LHCN-M2 (cell line): ENCODE results near the gene DRAM2. TPM values are rescaled to one million over a fixed set of nuclear protein-coding genes. Genes with fewer than 3 reads are reported as not detected.

Experiments
- DNase-seq: peaks from one replicate; pipeline ENCODE4 v3.0.0-alpha.2; 2012; ENCODE audit warnings: low read depth
- polyA plus RNA-seq: library from polyadenylated mRNA; unstranded; fragments of >200 nt; gene quantifications from one replicate; pipeline ENCODE4 v1.2.1, GENCODE V29; 2012; ENCODE audit warnings: missing spikeins
- total RNA-seq: library from RNA; depleted of rRNA; stranded (reverse); fragments of >200 nt; gene quantifications from 2 replicates; pipeline ENCODE4 v1.2.3, GENCODE V29; 2014; rRNA removed

DRAM2 gene
- total RNA-seq = 31.9 and 49.5 TPM in 2 replicates
- 19.7 TPM for polyA plus RNA-seq

DNA sequence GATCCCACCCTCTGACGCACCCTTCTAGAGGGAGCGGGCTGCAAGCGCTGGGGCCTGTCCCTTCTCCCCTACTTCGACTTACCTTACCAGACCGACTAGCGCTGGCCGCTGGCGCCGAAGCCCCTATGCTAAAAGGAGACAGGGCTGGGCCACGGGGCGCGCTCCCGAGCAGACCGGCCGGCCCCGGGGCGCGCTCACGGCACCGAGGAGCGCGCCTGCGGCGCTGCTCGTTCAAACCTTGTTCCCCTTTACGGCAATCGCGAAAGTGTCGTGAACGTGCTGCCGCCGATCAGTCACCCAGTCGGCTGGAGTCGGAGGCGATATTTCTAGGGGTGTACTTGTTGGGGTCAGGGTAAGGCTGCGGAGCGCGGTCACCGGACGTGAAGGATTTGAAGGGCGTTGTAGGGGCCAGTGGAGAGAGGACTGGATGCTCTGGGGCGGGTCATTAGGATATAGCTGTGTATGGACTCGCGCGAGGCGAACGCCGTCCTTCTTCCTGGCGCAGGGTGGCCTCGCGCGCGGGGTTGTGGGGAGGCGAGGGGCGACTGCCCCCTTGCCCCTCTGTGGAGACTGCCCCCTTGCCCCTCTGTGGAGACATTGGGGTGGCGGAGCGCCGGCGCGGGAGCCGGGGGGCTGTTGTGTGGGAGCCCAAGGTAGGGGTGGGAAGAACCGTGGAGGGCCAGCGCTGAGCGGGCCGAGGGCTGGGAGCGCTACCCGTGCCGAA is at the start of gene DRAM2, which contains the start of gene CEPT1:
Gene DRAM2 (minus strand): TSS at position 138 of the 724 bp plus-strand sequence. CDS start 8,539 bp downstream, outside the sequence.
Gene CEPT1 (plus strand): TSS at position 268 of the 724 bp plus-strand sequence. CDS start 7,492 bp downstream, outside the sequence.
- peak; percentile 94 for DNase-seq

DNA sequence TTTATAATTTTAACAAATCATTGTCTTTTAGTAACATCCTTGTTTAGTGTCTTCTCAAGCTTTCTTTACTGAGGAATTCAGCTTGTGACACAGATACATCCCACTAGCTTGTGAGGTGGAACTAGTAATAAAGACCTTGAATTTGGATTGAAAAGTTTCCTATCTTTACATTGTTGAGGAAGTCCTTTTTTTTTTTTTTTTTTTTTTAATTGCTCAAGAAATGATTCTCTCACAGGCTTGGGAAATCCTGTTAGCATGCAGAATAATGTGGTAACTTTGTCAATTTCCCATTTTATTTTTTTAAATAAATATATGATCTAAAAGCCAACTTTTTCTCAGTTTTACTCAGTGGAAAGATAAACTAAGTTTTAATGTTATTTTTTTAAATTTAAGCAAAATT is 44.8 kb upstream of the DRAM2 start:
- DNase-seq = no peak

DNA sequence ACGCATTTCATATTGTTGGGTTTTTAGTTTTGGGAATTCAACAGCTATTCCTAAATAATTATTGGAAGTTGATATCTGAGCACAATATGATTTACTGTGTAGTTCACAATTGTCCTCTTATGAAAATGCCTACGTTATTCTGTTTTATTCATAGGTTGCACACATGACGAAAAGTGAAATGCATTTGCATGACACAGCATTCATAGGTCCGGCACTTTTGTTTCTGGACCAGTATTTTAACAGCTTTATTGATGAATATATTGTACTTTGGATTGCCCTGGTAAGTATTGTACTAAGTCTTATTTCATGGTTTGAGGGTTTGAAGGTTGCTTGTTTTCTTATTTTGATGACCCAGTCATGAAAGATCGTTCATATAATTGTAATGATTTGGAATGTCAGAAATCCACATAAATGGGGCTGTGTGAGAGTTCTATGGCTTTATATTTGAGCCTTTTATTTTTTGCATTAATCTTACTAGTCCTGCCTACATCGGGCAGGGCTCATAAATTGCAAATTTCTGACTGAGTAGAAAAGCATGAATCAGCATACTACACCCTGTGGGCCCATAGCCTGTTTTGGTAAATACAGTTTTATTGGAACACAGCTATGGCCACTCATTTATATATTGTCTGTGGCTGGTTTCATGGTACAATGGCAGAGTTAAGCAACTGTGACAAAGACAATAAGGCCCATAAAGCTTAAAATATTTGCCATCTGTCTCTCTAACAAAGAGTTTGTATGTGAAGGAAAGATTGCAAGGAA is 43.6 kb upstream of the DRAM2 start:
- no peak for DNase-seq

DNA sequence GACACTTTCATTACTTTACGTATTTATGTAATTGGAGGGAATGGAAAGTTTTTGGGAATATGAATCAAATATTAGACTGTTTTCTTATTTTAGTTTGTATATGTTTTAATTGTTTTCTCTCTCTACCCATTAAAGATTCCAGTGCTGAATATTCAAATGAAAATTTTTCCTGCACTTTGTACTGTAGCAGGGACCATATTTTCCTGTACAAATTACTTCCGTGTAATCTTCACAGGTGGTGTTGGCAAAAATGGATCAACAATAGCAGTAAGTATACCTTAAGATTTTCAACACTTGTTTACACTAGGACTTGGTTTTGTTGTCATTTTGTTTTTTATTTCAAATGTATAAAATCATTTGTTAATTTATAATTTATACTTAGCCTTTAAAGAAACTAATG is 42.2 kb upstream of the DRAM2 start:
- no peak for DNase-seq

DNA sequence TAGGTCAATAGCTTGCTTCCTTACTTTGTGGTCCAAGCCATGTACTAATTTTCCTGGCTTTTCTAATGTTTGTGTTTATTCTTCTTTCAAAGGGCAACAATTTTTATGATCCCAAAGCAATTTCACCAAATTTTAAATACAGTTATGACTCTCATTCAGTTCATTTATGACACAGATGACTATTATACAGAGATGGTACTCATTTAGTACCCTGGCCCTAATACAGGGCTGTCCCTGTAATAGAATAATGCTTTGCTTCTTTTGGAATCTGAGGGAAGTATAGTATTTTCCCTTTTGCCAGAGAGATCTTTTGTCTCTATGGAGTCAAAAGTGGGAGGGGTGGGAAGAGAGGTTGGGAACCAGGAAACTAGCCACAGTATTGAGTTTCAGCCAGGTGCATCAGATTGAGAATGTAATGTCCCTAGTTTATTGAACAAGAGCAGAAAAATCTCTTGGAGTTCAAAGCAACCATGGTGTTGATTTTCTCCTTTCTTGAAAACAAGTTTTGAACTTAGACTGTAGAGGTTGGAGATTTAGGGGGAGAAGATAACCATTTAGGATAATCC is 40.2 kb upstream of the DRAM2 start:
- DNase-seq = no peak

DNA sequence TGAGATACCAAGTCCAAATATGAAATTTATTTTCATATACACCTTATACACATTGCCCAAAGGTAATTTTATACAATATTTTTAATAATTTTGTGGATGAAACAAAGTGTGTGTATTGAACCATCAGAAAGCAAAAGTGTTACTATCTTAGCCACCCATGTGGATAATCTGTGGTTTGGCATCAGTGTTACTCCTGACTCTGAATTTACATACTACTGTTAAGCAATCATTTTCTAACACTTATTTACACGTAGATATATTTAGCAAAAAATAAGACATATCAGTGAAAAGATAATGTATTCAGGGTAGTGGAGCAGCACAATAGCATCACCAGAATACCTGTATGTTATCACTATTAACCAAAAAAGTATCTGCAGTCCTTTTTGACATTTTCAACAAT is 36.8 kb upstream of the DRAM2 start:
- no peak for DNase-seq

DNA sequence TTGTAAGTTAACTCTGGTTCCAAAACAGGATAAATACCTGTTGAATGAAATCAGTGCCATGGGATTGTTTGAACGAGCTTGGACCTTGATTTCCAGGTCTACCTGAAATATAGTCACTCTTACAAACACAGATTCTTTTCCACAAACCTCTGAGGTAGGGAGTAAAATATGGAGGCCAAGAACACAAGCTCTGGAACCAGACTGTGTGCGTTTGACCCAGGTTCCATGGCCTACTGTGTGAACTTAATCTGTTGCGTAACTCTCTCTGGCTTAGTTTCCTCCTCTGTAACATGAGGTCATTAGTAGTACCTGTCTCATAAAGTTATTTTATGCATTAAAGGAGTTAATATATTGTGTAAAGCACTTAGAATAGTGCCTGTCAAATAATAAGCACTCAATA is 35.5 kb upstream of the DRAM2 start:
- DNase-seq = no peak

DNA sequence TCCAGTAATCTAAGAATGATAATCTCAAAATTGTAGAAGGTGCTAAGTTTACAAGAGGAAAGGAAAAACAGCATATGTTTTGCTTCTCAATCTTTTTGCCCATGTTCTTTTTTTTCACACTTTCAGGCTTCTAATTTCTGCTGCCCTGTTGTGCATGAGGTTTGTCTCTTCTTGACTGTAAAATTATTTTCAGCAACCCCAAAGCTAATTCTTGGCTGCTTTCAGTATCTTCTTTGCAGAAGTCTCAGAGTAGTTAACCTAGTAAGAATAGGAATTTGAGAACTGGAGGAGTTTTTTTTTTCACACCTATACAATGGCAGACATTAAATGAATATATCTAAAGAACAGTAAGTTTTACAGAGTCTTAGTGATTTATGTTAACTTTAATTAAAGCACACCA is 34.2 kb upstream of the DRAM2 start:
- no peak for DNase-seq

DNA sequence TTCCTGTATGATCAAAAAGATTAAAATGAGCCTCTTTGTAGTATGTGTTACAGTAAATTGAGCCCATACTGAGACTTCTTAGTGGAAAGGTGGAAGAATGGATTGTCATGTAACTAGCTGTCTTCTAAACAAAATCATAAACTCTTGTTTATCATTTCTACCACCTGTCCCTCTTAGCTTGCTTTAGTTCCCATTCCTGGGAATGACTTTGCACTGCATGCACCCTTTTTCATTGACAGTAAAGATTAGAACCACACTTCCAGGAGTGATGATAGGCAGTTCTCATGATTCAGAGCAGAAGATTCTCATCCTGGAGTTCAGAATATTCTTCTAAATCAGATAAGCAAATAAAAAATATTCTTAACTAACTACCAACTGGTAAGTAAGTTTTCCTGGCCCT is 32.6 kb upstream of the DRAM2 start:
- DNase-seq = no peak

DNA sequence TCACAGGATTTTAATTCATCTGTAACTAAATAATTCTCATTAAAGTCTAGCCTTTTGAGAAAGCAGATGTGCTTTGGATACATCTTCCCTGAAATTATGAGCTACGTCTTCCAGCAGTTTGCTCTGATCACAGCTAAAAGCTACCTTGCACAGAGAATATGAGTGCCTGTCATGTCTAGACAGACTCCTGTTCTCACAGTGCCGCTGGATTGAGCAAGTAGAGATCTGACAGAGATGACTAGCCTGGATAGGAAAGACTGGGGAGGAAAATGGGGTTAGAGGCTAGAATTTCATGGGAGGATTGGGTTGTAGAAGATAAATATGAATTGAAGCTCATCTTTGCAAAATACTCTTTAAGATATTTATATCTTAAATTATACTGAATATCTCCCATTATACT is 24.3 kb upstream of the DRAM2 start:
- DNase-seq = no peak

DNA sequence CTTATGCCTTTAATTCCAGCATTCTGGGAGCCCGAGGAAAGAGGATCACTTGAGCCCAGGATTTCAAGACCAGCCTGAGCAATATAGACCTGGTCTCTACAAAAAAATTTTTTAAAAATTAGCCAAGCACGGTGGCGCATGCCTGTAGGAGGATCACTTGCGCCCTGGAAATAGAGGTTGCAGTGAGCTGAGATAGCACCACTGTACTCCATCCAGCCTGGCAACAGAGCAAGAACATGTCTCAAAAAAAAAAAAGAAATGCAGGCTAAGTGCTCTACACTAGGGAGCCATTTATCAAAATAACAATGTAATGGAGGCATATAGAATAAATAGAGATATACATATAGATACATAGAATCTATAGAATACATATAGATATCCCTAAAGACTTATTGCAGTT is 23.5 kb upstream of the DRAM2 start:
- no peak for DNase-seq

DNA sequence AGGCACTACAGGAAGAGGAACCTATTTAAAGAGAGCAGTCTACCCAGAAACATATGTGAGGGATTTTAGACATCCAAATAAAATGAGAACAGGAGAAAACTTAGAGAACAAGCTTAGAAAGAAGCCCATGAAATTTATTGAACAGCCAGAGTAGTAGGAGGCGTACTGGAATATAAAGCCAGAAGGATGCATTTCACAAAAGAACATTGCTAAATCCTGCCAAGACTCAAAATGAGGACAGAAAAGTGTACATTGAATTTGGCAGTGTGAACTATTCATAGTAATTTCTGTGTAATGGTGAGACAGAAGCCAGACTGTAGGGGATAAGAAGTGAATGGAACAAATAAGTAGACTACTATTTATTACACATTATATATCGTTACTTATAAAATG is 22.6 kb upstream of the DRAM2 start:
- no peak for DNase-seq

DNA sequence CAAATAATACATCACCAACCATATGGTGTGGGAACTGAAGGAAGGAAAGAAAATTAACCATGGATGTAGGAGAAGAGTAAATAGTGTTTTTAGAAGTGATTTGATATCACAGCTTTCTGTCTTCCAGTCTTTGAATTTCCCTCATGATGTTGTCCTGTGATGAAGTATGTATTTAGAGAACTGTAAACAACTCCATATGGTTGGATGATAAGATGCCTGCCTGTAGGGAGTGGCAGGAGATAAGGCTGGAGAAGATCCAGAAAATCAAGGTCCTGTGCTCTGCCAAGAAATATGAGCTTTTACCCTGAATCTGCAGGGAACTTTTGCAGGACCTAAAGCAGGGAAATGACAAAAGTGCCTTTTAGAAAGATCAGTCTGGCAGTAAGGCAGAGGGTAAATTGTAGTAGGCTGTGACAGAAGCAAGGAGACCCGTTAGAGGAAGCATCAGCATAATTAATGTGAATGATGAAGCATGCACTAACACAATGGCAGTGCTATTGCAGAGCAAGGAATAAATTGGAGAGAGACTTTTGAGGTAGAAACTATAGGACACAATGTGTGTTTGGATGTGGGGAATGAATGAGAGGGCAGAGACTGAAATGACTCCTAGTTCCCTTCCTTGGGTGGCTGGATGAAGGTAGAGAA is 22.1 kb upstream of the DRAM2 start:
- no peak for DNase-seq

DNA sequence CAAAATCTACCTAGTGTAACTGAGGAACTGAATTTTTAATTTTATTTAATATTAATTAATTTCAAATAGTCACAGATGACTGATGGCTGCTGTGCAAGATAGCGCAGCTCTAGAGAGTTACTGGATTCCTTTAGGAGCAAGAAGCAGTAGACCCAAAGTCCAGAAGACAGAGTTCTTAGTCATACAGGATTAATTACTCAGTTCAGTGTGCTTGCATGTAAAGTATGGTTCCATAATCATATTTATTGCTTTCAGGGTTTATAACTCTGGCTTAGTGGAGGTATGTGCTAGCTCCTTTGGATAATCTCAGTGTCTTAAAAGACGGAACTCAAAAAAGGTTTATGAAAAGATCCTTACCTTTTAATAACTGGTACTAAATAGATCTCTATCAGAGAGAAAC is 17.5 kb upstream of the DRAM2 start:
- DNase-seq = no peak

DNA sequence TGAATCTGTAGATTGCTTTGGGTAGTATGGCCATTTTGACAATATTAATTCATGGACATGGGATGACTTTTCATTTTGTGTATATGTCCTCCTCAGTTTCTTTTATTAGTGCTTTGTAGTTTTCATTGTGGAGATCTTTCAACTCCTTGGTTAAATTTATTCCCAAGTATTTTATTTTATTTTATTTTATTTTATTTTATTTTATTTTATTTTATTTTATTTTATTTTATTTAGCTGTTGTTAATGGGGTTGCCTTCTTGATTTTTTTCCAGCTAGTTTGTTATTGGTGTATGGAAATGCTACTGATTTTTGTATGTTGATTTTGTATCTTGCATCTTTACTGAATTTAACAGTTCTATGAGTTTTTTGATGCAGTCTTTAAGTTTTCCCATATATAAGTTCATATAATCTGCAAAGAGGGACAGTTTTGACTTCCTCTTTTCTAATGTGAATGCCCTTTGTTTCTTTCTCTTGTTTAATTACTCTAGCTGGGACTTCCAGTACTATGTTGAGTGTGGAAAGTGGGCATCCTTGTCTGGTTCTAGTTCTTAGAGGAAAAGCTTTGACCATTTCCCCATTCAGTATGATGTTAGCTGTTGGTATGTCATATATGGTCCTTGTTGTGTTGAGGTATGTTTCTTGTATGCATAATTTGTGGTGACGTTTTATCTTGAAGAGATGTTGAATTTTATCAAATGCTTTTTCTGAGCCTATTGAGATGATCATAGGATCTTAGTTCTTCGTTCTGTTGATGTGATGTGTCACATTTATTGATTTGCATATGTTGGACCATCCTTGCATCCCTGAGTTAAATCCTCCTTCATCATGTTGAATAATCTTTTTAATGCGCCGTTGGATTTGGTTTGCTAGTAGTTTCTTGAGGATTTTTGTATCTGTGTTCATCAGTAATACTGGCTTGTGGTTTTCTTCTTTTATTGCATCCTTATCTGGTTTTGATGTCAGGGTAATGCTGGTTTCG is 14.4 kb upstream of the DRAM2 start:
- DNase-seq = no peak

DNA sequence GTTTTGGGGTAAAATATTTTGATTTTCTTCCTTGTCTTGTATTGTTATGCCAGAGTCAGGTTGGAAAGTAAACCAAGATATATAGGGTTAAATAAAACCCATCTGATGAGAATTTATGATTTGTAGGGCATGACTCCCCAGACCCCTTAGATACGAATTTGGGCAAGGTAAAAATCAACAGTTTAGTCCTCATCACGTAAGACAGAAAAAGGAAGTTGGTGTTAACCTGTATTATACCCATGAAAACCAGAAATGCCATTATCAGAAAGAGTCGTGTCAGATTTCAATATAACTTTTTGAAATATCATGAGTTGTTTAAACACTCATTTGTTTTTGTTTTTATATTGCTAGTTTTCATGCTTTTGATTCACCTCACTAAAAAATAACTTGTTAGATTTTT is 11.9 kb upstream of the DRAM2 start:
- DNase-seq = no peak

DNA sequence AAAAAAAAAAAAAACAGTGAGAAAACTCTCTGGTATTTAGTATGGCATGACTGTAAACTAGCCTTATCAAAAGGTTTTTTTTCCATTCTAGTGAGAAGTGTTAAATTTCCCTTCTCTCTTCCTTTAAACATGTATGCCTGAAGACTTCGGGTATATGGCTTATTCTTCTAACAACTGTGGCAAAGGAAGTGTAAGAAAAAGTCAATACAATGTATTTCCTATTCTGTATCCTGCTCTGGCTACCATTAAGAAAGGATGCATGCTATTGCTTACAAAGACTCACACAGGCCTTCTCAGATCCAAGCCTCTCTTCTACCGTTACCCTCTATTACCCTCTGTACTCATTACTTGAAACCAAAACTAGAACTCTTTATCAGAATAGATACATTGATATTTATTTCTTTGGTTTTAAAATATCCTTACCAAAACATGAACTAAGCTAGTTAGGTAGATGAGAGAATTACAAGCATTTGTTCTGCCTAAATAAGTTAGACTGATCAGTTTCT is 8.5 kb upstream of the DRAM2 start:
- no peak for DNase-seq

DNA sequence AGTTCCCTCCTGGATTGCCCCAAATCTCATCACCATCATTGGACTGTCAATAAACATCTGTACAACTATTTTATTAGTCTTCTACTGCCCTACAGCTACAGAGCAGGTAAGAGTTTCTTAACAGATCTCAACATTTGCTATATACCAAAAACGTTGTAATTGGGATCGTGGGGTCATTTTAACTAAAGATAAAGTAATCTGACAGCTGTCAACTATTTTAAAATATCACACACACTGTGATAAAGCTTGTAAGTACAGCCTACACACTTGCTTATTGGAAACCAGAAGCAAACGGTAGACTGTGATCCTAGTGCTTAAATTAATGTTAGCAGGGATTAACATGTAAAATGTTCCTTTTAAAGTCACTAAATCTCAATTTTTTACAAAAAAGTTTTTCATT is 8.1 kb upstream of the DRAM2 start:
- DNase-seq = no peak

DNA sequence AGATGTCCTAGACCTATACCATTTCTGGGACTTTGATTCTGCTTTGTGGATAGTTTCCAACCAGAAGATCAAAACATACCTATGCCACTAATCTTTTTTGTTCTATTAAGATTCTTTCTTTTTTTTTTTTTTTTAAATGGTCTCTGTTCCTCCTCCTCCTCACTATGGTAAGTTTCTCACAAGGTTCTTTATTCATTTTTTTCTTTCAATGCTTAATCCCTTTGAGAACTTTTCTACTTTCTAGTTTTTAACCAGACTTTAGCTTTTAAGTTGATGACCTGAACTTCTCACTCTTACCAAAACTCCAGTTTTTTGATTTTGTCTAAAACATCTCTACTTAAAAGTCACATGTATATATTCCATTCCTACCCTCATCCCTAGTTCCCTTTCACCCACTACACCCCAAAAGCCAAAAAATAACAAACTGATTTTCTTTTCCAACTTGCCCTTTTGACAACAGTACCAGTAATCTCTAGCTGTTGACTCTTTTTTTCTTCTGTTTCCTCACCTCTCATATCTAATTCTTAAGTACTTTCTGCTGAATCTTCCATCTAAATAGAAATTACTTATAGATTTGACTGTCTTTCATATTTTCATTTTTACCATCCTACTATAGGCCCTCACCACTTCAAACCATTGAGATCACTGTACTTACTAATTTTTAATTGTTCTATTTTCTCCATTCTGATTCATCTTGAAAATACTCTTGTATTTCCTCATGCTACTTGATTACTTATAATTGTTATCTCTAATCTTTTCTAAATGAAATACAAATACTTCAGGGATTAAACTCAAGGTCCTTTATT is 6.3 kb upstream of the DRAM2 start:
- no peak for DNase-seq

DNA sequence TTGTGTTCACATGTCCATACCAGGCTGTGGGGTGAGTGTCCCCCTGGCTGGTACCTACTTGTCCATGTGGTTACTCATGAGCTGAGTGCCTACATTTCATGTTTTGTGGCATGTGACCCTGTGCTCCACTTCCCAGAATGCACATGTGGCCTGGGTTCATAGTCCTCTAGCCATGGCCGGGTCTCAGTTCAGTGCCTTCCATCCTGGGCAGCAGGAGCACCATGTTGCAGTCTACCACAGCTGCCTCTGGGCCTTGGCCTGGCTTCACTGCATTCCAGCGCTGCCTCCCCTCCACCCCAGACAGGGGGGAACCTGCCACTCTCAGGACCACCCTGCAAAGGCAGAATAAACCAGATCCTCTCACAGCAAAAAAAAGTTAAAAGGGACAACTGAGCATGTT is 5.6 kb upstream of the DRAM2 start:
- DNase-seq = no peak
